GM23338 (cell line): ENCODE measurements around the gene AGRN.

Experiments used
- CREB1 ChIP-seq: fragments of 250-450 bp; sonication (Bioruptor Pico); IDR thresholded peaks from 2 replicates; pipeline ENCODE4 v1.5.0; 2020; ENCODE audit warnings: low read depth, mild to moderate bottlenecking, moderate library complexity
- EZH2 ChIP-seq: fragments of 200-600 bp; sonication (generic); IDR thresholded peaks from one replicate; pipeline ENCODE4 v1.8.0; 2017; ENCODE audit warnings: antibody characterized with exemption, mild to moderate bottlenecking, low read depth; ENCODE audit not compliant: unreplicated experiment
- EZH2phosphoT487 ChIP-seq: fragments of 200-600 bp; sonication (generic); IDR thresholded peaks from one replicate; pipeline ENCODE4 v1.8.1; 2018; ENCODE audit warnings: antibody characterized with exemption; ENCODE audit not compliant: unreplicated experiment
- POLR2AphosphoS5 ChIP-seq: IDR thresholded peaks from 2 replicates; pipeline ENCODE4 v1.6.1; 2016; ENCODE audit warnings: antibody characterized with exemption, low read depth
- TF ChIP-seq, protein P1 (sequence below): IDR thresholded peaks from 2 replicates; pipeline ENCODE4 v1.6.1; 2016; ENCODE audit warnings: antibody characterized with exemption
- TF ChIP-seq, protein P2 (sequence below): fragments of 250-450 bp; sonication (Bioruptor Pico); IDR thresholded peaks from 2 replicates; pipeline ENCODE4 v1.5.0; 2020; ENCODE audit warnings: mild to moderate bottlenecking, moderate library complexity
- TF ChIP-seq, protein P3 (sequence below), 2 experiments: fragments of 200-600 bp in 1 of 2; sonication (generic) in 1 of 2; conservative IDR thresholded peaks; 2 replicates each; pipeline versions ENCODE4 v1.5.1 to v1.6.1; 2016 to 2017; ENCODE audit warnings: antibody characterized with exemption in 2 of 2, low read depth in 2 of 2, mild to moderate bottlenecking in 2 of 2, moderate library complexity in 1 of 2
- TF ChIP-seq, protein P4 (sequence below): IDR thresholded peaks from one replicate; pipeline ENCODE4 v1.6.1; 2018; ENCODE audit warnings: antibody characterized with exemption; ENCODE audit not compliant: unreplicated experiment

DNA sequence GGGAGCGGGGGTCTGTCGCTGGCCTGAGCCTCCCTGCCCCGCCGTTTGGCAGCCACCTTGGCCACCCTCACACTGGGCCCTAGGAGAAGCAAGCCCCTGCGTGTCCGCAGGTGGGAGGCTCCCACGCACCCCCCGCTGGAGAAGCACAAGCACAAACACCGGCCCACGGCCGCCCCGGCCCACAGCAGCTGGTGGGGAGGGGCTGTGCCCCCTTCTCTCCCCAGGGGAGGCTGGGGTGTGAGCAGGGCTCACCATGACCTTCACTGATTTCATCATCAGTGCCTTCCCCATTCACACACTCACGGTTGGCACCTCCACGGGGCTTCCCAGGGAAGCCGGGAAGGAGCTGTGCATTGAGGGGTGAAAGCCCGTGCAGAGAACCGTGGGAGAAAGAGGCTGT lies 7.9 kb downstream of the AGRN start:
- TF ChIP-seq, protein P1, sequence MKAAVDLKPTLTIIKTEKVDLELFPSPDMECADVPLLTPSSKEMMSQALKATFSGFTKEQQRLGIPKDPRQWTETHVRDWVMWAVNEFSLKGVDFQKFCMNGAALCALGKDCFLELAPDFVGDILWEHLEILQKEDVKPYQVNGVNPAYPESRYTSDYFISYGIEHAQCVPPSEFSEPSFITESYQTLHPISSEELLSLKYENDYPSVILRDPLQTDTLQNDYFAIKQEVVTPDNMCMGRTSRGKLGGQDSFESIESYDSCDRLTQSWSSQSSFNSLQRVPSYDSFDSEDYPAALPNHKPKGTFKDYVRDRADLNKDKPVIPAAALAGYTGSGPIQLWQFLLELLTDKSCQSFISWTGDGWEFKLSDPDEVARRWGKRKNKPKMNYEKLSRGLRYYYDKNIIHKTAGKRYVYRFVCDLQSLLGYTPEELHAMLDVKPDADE: no peak
- TF ChIP-seq, protein P2, sequence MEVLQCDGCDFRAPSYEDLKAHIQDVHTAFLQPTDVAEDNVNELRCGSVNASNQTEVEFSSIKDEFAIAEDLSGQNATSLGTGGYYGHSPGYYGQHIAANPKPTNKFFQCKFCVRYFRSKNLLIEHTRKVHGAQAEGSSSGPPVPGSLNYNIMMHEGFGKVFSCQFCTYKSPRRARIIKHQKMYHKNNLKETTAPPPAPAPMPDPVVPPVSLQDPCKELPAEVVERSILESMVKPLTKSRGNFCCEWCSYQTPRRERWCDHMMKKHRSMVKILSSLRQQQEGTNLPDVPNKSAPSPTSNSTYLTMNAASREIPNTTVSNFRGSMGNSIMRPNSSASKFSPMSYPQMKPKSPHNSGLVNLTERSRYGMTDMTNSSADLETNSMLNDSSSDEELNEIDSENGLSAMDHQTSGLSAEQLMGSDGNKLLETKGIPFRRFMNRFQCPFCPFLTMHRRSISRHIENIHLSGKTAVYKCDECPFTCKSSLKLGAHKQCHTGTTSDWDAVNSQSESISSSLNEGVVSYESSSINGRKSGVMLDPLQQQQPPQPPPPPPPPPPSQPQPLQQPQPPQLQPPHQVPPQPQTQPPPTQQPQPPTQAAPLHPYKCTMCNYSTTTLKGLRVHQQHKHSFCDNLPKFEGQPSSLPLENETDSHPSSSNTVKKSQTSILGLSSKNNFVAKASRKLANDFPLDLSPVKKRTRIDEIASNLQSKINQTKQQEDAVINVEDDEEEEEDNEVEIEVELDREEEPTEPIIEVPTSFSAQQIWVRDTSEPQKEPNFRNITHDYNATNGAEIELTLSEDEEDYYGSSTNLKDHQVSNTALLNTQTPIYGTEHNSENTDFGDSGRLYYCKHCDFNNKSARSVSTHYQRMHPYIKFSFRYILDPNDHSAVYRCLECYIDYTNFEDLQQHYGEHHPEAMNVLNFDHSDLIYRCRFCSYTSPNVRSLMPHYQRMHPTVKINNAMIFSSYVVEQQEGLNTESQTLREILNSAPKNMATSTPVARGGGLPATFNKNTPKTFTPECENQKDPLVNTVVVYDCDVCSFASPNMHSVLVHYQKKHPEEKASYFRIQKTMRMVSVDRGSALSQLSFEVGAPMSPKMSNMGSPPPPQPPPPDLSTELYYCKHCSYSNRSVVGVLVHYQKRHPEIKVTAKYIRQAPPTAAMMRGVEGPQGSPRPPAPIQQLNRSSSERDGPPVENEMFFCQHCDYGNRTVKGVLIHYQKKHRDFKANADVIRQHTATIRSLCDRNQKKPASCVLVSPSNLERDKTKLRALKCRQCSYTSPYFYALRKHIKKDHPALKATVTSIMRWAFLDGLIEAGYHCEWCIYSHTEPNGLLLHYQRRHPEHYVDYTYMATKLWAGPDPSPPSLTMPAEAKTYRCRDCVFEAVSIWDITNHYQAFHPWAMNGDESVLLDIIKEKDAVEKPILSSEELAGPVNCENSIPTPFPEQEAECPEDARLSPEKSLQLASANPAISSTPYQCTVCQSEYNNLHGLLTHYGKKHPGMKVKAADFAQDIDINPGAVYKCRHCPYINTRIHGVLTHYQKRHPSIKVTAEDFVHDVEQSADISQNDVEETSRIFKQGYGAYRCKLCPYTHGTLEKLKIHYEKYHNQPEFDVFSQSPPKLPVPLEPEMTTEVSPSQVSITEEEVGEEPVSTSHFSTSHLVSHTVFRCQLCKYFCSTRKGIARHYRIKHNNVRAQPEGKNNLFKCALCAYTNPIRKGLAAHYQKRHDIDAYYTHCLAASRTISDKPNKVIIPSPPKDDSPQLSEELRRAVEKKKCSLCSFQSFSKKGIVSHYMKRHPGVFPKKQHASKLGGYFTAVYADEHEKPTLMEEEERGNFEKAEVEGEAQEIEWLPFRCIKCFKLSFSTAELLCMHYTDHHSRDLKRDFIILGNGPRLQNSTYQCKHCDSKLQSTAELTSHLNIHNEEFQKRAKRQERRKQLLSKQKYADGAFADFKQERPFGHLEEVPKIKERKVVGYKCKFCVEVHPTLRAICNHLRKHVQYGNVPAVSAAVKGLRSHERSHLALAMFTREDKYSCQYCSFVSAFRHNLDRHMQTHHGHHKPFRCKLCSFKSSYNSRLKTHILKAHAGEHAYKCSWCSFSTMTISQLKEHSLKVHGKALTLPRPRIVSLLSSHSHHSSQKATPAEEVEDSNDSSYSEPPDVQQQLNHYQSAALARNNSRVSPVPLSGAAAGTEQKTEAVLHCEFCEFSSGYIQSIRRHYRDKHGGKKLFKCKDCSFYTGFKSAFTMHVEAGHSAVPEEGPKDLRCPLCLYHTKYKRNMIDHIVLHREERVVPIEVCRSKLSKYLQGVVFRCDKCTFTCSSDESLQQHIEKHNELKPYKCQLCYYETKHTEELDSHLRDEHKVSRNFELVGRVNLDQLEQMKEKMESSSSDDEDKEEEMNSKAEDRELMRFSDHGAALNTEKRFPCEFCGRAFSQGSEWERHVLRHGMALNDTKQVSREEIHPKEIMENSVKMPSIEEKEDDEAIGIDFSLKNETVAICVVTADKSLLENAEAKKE (CRISPR knock-in tag): no peak
- TF ChIP-seq, protein P3, sequence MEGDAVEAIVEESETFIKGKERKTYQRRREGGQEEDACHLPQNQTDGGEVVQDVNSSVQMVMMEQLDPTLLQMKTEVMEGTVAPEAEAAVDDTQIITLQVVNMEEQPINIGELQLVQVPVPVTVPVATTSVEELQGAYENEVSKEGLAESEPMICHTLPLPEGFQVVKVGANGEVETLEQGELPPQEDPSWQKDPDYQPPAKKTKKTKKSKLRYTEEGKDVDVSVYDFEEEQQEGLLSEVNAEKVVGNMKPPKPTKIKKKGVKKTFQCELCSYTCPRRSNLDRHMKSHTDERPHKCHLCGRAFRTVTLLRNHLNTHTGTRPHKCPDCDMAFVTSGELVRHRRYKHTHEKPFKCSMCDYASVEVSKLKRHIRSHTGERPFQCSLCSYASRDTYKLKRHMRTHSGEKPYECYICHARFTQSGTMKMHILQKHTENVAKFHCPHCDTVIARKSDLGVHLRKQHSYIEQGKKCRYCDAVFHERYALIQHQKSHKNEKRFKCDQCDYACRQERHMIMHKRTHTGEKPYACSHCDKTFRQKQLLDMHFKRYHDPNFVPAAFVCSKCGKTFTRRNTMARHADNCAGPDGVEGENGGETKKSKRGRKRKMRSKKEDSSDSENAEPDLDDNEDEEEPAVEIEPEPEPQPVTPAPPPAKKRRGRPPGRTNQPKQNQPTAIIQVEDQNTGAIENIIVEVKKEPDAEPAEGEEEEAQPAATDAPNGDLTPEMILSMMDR (conservative IDR thresholded peaks at IDR 0.05; ENCODE audit: low read depth in 2 of 2): no peak
- TF ChIP-seq POLR2AphosphoS5: no peak
- TF ChIP-seq, protein P4, sequence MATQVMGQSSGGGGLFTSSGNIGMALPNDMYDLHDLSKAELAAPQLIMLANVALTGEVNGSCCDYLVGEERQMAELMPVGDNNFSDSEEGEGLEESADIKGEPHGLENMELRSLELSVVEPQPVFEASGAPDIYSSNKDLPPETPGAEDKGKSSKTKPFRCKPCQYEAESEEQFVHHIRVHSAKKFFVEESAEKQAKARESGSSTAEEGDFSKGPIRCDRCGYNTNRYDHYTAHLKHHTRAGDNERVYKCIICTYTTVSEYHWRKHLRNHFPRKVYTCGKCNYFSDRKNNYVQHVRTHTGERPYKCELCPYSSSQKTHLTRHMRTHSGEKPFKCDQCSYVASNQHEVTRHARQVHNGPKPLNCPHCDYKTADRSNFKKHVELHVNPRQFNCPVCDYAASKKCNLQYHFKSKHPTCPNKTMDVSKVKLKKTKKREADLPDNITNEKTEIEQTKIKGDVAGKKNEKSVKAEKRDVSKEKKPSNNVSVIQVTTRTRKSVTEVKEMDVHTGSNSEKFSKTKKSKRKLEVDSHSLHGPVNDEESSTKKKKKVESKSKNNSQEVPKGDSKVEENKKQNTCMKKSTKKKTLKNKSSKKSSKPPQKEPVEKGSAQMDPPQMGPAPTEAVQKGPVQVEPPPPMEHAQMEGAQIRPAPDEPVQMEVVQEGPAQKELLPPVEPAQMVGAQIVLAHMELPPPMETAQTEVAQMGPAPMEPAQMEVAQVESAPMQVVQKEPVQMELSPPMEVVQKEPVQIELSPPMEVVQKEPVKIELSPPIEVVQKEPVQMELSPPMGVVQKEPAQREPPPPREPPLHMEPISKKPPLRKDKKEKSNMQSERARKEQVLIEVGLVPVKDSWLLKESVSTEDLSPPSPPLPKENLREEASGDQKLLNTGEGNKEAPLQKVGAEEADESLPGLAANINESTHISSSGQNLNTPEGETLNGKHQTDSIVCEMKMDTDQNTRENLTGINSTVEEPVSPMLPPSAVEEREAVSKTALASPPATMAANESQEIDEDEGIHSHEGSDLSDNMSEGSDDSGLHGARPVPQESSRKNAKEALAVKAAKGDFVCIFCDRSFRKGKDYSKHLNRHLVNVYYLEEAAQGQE: no peak
- TF ChIP-seq EZH2phosphoT487: no peak
- TF ChIP-seq CREB1: no peak
- TF ChIP-seq EZH2: no peak
